AG09319 (cell line): ENCODE results near the gene OMA1.

Experiments
- DNase-seq: peaks from one replicate; pipeline ENCODE4 v3.0.0-alpha.2; 2010; ENCODE audit warnings: low read depth; ENCODE audit errors: extremely low read depth
- CTCF ChIP-seq: IDR thresholded peaks from 2 replicates; pipeline ENCODE4 v1.5.1; 2011; ENCODE audit warnings: low read depth, mild to moderate bottlenecking, inconsistent platforms, low read length, moderate library complexity

Gene OMA1

GRCh38 chr1:58447042-58447441 lies 99.5 kb downstream of the OMA1 start:
- no peak for TF ChIP-seq CTCF
- DNase-seq: no peak

DNA sequence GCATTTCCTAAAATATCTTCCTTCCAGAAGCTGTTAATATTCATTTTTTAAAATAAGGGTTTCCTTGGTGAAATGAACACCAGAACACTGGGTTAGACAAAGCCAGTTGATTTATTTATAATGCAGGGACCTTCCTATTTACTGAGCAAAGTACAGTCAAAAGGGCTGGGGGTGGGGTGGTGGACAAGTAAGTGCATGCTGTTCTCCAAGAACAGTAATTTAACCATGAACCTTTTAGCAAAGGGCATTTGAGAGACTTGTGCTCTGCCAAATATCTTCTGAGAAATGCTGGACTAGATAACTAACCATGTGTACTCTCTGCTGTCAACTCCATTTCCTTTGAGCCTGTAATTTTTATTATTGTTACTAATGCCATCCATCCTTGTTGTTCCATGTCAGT lies 100.2 kb downstream of the OMA1 start:
- no peak for TF ChIP-seq CTCF
- DNase-seq: no peak

GRCh38 chr1:58443986-58444868 lies 102.3 kb downstream of the OMA1 start:
- no peak for DNase-seq

GRCh38 chr1:58442114-58442513 lies 104.4 kb downstream of the OMA1 start:
- DNase-seq: no peak
- TF ChIP-seq CTCF: no peak

More at GRCh38 chr1:58443986-58444868, 102.3 kb downstream of the OMA1 start:
- no peak for TF ChIP-seq CTCF

DNA sequence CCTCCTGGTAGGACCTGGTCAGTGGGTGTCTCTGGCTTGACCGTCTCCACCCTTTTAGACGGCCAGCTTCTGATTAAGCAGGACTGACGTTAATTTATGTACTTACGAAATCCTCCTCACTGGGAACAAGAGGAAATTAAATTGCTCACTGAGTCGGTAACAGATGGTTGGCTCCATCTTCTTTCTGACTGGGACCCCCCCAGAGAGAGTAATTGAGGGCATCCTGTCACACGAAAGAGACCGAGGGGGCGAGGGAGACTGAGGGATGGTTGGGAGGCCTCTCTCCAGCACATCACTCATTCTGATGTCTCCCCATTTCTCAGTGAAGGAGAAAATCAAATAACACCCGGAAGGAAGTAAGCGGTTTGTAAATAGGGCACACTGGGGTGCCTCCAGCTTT lies 104.8 kb downstream of the OMA1 start:
- no peak for DNase-seq
- no peak for TF ChIP-seq CTCF

GRCh38 chr1:58440696-58441095 lies 105.8 kb downstream of the OMA1 start:
- TF ChIP-seq CTCF: no peak
- no peak for DNase-seq

GRCh38 chr1:58439946-58440345 lies 106.6 kb downstream of the OMA1 start:
- no peak for TF ChIP-seq CTCF
- no peak for DNase-seq
